Right forelimb (tissue), 1 donor: Measurements from ENCODE around the gene POC1A.
A peak's percentile ranks its signal among the peaks of the same experiment; 100 is the strongest.
"Not testable (repeated sequence)": the region's sequence is repeated elsewhere in the genome, so short reads cannot be mapped to it uniquely, and the experiment has no call there.

Experiments used
- DNase-seq: peaks from one replicate; pipeline ENCODE4 v3.0.0-alpha.2; 2018

POC1A gene

GRCh38 chr3:52061121-52061910, 92.9 kb downstream of the POC1A start:
- DNase-seq, result no peak

DNA sequence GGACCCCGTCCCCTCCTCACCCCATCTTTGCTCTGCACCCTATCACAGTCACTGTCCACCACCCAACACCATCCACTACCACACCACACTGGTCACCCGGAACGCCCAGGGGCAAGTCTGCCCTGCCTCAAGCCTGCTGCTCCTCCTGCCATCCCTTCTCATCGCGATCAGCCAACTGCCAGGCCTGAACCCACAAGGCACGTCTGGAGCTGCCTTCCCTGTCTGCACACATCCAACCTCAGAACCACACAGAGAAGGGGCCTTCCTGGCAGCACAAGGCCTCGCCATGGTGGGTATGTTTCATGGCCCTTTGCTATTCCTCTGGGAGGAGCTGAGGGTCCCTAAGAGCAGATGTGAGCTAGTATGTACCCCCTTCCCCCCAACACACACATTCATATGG, 94.4 kb downstream of the POC1A start:
- DNase-seq, result no peak

DNA sequence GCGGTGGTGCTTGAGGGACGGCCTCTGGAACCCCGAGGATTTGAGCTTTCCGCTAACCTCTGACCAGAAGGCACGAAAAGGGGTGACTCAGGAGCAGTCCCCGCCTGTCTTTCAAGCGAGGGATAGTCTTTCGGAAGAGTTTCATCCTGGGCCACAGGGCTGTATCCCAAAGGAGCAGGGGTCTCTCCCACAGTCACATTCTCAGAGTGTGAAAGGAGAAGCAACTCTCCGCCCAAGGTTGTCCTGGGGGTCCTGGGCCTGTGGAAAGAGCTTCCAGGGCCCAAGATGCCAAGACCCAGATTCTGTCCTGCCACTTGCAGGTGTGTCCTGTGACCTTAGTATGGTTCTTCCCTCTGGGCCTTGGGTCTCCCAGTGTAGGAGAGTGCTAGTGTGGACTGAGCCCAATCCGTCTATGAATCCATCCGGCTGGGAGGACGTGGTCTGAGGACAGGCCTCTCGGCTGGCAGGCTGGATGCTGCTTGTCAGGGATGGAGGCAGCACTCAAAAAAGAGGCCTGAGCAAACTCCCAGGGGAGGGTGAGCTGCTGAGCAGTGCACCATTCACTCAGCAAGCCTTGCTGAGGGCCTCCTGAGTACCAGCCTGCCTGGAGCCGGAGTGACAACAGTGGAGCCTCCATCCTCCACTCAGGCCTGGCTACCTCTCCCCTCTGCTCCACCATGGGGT, 96.3 kb downstream of the POC1A start:
- no peak for DNase-seq

DNA sequence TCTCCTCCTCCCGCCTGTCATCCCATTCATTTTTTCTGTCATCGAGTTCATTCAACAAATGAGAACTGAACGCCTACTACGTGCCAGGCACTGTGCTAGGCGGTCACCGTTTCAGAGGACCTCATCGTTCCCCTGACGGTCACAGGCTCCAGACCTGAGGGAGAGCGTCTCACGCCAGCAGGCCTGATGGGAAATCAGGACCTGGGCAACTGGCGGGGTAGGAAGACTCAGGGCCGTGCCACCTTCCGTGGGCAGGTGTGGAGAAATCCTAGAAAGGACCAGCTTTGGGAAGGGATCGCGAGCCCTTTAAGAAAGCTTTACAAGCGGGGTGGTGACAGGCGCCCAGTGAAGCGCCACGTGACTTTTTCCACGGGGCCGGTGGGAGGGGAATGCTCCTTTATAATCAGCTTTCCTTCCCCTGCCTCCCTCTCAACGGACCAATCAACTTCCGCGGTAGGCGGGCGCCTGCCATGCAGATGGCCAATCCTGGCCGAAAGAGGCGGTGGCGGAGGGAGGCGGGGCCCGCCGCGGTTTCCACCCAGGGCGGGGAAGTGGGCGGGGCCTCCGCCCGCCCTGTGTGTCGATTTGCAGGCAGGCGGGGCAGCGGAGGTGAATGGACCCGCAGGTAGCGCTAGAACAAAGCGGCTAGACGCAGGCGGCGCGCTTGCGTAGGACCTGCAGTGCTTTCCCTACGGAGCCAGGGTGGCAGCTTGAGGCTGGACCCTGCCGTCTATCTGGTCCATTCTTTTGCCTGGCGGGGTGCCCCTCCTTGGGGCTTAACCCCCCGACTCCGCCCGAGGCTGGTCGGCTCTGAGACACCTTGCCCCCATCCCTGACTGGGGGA, 97.0 kb downstream of the POC1A start:
- DNase-seq, result peak; percentile 99

DNA sequence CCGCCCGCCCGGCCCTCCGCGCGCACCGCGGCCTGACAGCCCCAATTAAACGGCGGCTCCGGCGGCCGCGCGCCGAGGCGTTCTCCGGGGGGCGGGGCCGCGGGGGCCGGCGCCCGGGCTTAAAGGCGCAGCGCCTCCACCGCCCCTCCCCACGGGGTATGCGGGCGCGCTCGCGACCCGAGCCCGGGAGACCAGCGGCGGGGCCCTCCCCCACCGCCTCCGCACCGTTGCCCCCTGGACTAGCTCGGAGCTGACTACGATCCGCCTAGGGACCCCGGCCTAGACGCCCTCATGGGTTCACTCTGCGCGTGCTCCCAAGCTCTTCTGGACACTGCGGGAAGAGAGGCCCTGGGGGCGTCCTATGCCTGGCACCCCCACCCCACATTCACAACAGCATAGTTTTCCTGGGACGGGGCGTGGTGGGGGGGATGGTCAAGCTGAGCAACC, 97.7 kb downstream of the POC1A start, which contains the start of gene DUSP7:
TSS of gene DUSP7 (minus strand) at position 51 of the 447 bp plus-strand sequence. CDS start 205 bp downstream, outside the sequence.
- DNase-seq, result peak; percentile 85

- DNase-seq, result no peak
Measured at GRCh38 chr3:52055537-52056351, 98.5 kb downstream of the POC1A start.

GRCh38 chr3:52054661-52055511, 99.3 kb downstream of the POC1A start:
- no peak for DNase-seq

DNA sequence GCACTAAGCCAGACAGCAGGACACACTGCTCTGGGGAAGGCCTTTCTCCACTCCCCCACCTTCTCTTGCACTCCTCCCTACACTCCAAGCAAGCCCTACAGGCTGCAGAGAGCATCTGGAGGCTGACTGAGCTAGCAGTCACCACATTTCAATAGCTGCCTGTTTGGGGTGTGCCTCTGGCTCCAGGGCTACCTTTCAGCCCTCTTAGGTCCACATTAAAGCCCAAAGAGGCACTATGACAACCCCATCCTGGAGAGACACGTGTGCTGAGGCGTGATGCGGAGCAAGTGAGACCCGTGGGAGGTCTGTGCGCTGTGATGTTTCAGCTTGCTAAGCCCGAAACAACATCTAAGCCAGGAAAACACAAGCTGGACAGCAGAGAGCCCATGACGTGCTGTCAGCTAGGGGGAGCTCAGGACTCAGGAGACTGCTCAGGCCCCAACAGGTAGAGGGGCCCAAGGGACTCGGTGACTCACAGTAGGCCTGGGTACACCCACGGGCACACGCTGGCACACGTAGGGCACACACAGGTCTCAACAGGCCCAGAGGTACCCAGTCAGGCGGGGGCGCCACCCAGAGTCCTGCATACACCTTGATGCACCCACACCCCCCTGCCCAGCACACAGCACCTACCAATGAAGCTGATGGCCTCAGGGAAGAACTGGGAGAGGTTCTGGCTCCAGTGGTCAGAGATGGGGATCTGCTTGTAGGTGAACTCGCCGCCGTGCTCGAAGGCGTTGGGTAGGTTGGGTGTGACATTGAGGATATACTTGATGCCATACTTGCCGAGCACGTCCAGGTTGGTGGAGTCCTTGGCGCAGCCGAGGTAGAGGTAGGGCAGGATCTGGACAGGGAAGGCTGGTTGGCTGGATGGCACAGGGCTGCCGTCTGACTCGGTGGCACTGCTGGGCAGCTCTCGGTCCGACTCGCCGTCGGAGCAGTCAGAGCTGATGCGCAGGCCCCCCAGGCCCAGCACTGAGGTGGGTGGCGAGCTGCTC, 100.6 kb downstream of the POC1A start:
- DNase-seq, result no peak

DNA sequence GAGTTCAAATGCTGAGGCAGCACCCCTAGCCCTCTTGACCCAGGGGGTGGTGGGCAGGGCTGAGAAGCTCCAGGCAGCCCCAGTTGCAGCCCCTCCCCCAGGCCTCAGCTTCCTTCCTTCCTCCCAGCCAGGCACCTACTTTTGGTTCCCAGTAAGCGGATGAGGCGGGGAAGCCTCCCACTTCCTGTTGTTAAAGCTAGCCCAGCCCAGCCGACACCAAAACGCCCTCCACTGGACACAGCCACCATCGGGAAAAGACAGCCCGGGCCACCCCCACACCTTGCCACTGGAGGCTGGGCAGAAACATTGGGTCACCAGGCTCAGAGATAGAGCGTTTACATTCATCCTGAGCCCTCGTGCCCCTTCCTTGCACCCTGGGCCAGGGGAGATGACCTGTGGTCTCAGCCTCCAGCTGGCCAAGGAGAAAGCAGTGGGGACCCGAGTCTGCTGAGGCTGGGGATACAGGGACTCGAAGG, 101.4 kb downstream of the POC1A start:
- peak; percentile 75 for DNase-seq

DNA sequence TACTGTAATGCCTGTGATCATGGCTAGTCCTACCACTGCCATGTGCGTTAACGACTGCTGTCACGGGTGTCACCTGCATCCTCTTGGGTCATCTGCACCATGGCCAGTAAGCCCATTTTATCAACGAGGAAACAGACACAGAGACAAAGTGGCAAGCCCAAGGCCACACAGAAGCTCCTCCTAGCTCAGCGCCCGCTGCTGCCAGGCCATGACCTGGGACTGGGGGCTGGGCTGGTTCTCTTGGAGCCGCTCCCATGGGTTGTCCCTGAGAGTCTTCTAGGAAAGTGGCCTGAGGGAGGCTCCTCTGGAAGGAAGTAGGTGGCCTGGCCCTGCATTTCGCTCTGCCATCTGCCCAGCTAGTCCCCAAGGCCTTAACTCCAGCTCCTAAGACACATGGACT, 102.8 kb downstream of the POC1A start:
- no peak for DNase-seq

DNA sequence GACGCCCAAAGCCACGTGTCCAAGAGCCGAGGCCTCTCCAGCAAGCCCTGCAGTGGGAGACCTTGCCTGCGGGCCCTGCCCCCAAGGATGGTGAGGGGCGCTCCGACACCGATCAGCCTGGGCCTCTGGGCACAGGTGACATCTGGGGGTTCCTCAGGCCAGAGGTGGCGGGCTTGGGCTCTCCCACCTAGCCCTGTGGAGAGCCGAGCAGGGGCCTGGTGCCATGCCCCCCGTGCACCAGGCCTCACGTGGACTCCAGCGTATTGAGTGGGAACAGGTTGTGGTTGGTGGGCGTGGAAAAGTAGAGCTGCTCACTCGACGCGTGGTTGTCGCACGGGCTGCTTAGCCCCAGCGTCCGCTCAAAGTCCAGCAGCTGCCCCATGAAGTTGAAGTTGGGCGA, 103.7 kb downstream of the POC1A start:
- no peak for DNase-seq

DNA sequence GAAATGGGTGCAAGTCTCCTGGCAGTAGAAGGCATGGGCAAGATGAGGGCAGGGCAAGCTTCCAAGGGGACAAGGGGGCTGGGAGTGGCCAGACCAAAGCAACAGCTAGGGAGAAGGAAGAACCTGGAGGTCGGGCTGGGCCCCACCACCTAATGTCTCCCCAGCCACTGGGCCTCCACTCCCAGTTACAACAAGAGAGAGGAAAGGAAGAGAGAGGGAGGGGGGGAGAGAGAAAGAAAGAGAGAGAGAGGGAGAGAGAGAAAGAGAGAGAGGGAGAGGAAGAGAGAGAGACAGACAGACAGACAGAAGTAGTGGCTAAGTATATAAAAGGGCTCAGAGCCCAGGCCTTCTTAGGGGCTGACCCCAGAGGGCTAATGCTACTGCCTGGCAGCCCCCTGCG, 104.7 kb downstream of the POC1A start:
- no peak for DNase-seq

DNA sequence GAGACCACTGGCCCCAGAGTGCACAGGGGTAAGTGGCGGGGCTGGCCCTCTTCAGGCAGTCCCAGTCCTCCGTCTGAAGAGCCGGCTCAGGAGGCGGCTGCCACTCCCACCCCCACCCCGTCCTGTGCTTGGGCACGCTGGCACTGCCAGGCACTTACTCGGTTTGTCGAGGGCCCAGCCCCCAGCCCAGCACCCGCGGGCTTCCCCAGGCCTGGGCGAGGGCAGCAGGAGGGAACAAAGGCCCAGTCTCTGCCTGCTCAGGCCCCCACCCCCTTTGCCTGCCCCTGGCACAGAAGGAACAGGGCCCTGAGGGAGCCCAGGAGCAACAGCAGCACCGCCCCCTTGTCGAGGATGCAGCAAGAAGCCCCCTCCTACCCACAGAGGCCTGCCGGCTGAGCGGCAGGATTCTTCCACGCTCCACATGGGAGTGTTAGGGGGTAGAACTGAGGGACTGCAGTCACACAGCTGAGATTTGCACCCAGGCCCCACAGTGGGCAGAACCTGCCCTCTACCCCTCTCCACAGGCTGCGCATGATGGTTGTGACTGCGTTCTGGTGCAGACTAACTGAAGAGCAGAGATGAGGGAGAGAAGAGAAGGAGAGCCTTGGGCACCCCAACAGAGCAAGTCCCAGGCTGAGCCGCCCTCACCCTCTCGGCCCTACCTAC, 106.8 kb downstream of the POC1A start:
- no peak for DNase-seq

DNA sequence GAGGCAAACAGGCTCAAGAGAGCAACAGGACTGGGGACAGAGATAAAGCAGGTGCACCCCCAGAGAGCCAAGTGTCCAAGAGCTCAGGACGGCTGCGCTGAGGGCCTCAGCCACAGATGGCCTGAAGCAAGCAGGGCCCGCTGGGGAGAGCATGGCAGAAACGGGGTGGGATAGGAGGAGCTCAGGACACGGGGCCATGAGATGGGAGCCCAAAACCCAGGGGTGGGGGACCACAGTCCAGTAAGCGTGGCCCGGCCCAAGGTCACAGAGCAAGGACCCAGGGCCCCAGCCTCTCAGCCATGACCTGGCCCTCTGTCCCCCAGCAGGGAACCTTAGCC, 107.4 kb downstream of the POC1A start:
- no peak for DNase-seq

GRCh38 chr3:52046186-52046901, 107.9 kb downstream of the POC1A start:
- no peak for DNase-seq

DNA sequence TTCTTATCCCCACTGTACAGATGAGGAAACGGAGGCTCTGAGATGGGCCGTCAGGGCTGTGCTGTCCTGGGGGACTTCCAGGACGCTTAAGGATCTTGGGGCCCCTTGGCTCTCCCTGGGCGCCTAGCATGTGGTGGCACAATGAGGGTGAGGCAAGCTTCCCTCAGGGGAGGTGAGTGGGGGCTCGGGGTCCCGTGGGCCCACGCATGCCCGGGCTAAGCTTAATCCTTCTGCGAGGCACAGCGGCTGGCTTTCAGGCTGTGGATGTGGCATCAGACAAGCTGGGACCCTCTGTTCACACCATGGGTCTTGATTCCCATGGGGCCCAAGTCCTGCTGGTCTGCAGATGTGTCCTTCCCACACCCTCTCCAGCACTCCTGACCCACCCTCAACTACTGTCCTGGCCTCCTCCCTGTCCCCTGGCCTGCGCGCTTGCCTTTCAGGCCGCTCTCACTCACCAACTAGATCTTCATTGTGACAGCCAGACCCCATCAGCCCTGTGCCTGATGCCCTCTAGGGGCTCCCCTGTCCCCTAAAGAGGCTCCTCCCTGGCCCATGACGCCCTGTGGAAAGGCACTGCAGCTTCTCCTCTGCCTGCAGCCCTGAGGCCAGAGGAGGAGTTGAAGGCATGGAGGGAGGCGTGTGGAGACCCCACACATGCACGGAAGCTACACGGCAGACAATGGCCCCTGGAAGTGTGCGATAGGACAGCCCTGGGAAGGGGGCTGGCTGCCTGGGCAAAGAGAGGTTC, 109.2 kb downstream of the POC1A start:
- DNase-seq, result no peak

DNA sequence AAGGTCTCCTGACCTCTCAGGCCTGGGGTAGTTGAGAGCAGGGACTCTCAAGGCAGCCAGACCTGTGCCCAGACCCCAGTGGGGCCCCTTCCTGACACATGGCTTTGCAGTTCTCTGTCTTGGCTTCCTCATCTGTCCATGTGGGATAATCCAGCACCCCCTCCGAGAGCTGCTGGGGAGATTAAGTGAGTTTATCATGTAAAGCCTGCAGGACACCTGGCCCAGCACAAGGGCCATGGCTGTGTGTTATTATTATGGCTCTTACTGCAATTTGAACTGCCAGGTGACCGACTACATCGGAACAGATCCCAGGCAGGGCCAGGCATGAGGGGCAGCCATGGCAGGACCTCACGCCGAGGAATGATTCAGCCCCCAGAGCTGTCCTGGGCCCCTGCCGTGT, 110.5 kb downstream of the POC1A start:
- DNase-seq, result no peak

DNA sequence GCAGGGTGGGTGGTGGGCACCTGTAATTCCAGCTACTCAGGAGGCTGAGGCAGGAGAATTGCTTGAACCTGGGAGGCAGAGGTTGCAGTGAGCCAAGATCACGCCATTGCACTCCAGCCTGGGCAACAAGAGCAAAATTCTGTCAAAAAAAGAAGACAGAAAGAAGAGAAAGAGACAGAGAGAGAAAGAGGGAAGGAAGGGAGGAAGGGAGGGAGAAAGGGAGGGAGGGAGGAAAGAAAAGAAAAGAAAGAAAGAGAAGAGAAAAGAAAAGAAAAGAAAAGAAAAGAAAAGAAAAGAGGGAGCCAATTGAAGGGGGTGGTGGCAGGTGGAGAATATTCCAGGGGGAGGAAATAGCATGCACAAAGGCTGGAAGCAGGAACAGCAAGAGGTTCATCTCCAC, 111.2 kb downstream of the POC1A start:
- not testable (repeated sequence) for DNase-seq
